Osteocyte (in vitro differentiated cells): ENCODE results near the gene DKK3. TPM values are rescaled to one million over a fixed set of nuclear protein-coding genes. Genes with fewer than 3 reads are reported as not detected.

Source experiments
- DNase-seq: peaks from one replicate; pipeline ENCODE4 v3.0.0; 2021; ENCODE audit warnings: mixed read lengths; ENCODE audit not compliant: unreplicated experiment; ENCODE audit errors: extremely low spot score
- H3K27ac Mint-ChIP-seq: one replicate; pipeline ENCODE4 v1.8.0; 2021; ENCODE audit warnings: mild to moderate bottlenecking, mixed read lengths; ENCODE audit not compliant: unreplicated experiment
- H3K27me3 Mint-ChIP-seq: one replicate; pipeline ENCODE4 v1.8.0; 2021; ENCODE audit warnings: mixed read lengths; ENCODE audit not compliant: unreplicated experiment
- H3K36me3 Mint-ChIP-seq: one replicate; pipeline ENCODE4 v1.8.0; 2021; ENCODE audit warnings: mixed read lengths; ENCODE audit not compliant: unreplicated experiment
- H3K4me1 Mint-ChIP-seq: one replicate; pipeline ENCODE4 v1.8.0; 2021; ENCODE audit warnings: mixed read lengths; ENCODE audit not compliant: unreplicated experiment
- H3K4me3 Mint-ChIP-seq: one replicate; pipeline ENCODE4 v1.8.0; 2021; ENCODE audit warnings: mild to moderate bottlenecking, moderate library complexity, mixed read lengths; ENCODE audit not compliant: unreplicated experiment
- H3K9me3 Mint-ChIP-seq: one replicate; pipeline ENCODE4 v1.8.0; 2021; ENCODE audit warnings: mixed read lengths; ENCODE audit not compliant: unreplicated experiment
- CTCF ChIP-seq: fragments of 200-600 bp; sonication (generic); IDR thresholded peaks from 2 replicates; pipeline ENCODE4 v1.5.0; 2021; ENCODE audit warnings: antibody characterized with exemption, mild to moderate bottlenecking, moderate library complexity
- total RNA-seq: library from RNA; stranded (reverse); gene quantifications from 2 replicates; pipeline ENCODE4 v1.2.1, GENCODE V29; 2021

The DKK3 gene
- total RNA-seq, 1 donor from 2014 or later, result 548 TPM

- H3K4me1 Mint-ChIP-seq, result peaks cover 62% of the 10 kb centered on the region
- no peak for TF ChIP-seq CTCF
- H3K4me3 Mint-ChIP-seq, result no peak overlapping the region
- H3K27me3 Mint-ChIP-seq, result no peaks in the 10 kb centered on the region
- no peaks in the 10 kb centered on the region for H3K36me3 Mint-ChIP-seq
- peaks cover 1% of the 10 kb centered on the region for H3K9me3 Mint-ChIP-seq
- H3K27ac Mint-ChIP-seq, result no peak overlapping the region
- peak; percentile 36 for DNase-seq
Observed at GRCh38 chr11:12046636-12047236, 38.3 kb upstream of the DKK3 start.

GRCh38 chr11:12045914-12046635, 37.6 kb upstream of the DKK3 start:
- Mint-ChIP-seq H3K4me1 (peaks cover 62% of the 10 kb centered on the region), H3K27me3 (no peaks in the 10 kb centered on the region), H3K9me3 (peaks cover 3% of the 10 kb centered on the region), H3K4me3 (no peak overlapping the region), H3K27ac (no peak overlapping the region), H3K36me3 (no peaks in the 10 kb centered on the region)
- DNase-seq, result peak; percentile 13
- TF ChIP-seq CTCF, result no peak

GRCh38 chr11:12044799-12045198, 36.4 kb upstream of the DKK3 start:
- peak; percentile 74 for DNase-seq
- H3K9me3 Mint-ChIP-seq, result peaks cover 3% of the 10 kb centered on the region
- no peak for TF ChIP-seq CTCF
- H3K27ac Mint-ChIP-seq, result peak overlapping the region; percentile 93
- H3K36me3 Mint-ChIP-seq, result no peaks in the 10 kb centered on the region
- peaks cover 50% of the 10 kb centered on the region for H3K4me1 Mint-ChIP-seq
- H3K27me3 Mint-ChIP-seq, result no peaks in the 10 kb centered on the region
- no peak overlapping the region for H3K4me3 Mint-ChIP-seq

- peak; percentile 92 for DNase-seq
- H3K27ac Mint-ChIP-seq, result peak overlapping the region; percentile 93
- no peaks in the 10 kb centered on the region for H3K36me3 Mint-ChIP-seq
- H3K27me3 Mint-ChIP-seq, result no peaks in the 10 kb centered on the region
- H3K9me3 Mint-ChIP-seq, result peaks cover 3% of the 10 kb centered on the region
- H3K4me3 Mint-ChIP-seq, result peak overlapping the region; percentile 14
- H3K4me1 Mint-ChIP-seq, result peaks cover 44% of the 10 kb centered on the region
- peak; percentile 94 for TF ChIP-seq CTCF
Observed at GRCh38 chr11:12043959-12044791, 35.7 kb upstream of the DKK3 start.

GRCh38 chr11:12043221-12043620, 34.8 kb upstream of the DKK3 start:
- DNase-seq, result peak; percentile 59
- Mint-ChIP-seq H3K9me3 (peaks cover 3% of the 10 kb centered on the region), H3K27ac (peak overlapping the region; percentile 93), H3K4me3 (no peak overlapping the region), H3K4me1 (peaks cover 44% of the 10 kb centered on the region), H3K27me3 (no peaks in the 10 kb centered on the region), H3K36me3 (no peaks in the 10 kb centered on the region)
- TF ChIP-seq CTCF, result no peak
